NAMALWA (cell line): Measurements from ENCODE around the gene CCDC28A.
A peak's percentile ranks its signal among the peaks of the same experiment; 100 is the strongest.
"Not testable (repeated sequence)": the region's sequence is repeated elsewhere in the genome, so short reads cannot be mapped to it uniquely, and the experiment has no call there.

ENCODE experiments used
- DNase-seq: peaks from one replicate; pipeline ENCODE4 v3.0.0-alpha.2; 2015; ENCODE audit warnings: low spot score

CCDC28A gene

GRCh38 chr6:138773177-138774091, at the start of gene CCDC28A:
Gene CCDC28A (plus strand): TSS chr6:138773769. CDS start chr6:138776121, 2,352 bp downstream.
- DNase-seq = peak; percentile 99

GRCh38 chr6:138724015-138724414, 49.6 kb upstream of the CCDC28A start:
- no peak for DNase-seq

DNA sequence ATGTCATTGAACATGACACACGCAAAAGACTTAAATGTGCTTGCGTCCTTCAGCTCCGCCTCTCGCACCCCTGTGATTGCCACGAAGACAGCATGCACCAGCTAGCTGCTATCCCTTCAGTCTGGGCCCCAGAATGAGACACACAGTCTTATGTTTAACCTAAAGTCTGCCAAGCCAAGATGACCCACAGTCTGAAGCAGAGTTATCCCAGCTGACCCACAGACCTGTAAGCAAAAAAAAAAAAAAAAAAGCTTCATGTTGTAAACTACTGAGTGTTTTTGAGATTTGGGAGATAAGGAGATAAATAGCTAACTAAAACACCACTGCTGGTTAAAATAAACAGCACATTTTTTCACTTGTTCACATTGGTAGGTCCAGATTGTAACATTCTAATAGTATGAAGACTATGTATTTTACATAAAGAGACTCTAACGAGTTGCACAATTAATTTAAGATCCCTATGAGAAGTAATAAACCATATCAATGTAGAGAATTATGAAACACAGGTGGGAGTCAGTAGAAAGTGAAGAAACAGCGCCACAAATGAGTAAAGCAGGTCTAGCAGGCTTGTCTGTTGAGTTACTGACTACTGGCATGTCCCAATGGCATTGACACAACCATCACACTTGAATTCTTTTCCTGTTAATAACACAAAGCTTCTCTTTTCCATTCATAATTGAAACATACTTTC, 47.4 kb upstream of the CCDC28A start:
- no peak for DNase-seq

DNA sequence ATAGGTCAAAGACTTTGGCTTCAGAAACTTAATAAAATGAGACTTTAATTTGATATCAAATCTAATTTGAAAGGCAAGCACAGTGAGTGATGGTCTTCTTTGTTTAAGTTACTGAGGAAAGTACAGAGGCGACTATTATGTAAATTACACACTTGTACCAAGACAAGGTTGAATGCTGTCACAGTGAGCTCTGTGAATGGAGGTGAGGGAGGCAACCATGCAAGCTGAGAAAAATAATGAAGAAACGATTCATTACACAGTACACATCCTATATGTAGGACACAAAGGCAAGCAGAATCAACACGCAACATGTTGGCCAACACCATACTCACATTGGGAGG, 46.8 kb upstream of the CCDC28A start:
- no peak for DNase-seq

GRCh38 chr6:138727182-138727581, 46.4 kb upstream of the CCDC28A start:
- DNase-seq = no peak

DNA sequence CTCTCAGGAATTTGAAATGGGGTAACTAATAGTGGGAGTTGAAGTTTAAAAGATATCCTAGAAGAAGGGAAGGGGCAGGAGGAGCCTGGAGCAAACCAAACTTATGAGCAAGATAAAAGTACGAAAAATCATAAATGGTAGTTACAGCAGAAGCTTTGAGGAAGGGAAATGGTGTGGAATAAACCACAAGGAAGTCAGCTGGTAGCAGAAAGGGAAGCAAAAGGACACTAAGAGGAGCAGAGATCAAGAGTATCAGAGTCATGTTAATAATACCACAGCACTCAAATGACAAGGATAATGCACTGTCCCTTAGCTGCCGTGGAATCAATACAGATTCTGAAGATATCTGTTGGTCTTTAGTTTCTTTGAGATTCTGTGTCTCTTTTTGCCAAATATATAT, 44.9 kb upstream of the CCDC28A start:
- no peak for DNase-seq

DNA sequence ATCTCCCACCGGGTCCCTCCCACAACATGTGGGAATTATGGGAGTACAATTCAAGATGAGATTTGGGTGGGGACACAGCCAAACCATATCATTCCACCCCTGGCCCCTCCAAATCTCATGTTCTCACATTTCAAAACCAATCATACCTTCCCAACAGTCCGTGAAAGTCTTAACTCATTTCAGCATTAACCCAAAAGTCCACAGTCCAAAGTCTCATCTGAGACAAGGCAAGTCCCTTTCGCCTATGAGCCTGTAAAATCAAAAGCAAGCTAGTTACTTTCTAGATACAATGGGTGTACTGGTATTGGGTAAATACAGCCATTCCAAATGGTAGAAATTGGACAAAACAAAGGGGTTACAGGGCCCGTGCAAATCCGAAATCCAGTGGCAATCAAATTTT, 43.5 kb upstream of the CCDC28A start:
- DNase-seq = not testable (repeated sequence)

- DNase-seq = no peak
Observed at GRCh38 chr6:138734585-138734984, 39.0 kb upstream of the CCDC28A start.

DNA sequence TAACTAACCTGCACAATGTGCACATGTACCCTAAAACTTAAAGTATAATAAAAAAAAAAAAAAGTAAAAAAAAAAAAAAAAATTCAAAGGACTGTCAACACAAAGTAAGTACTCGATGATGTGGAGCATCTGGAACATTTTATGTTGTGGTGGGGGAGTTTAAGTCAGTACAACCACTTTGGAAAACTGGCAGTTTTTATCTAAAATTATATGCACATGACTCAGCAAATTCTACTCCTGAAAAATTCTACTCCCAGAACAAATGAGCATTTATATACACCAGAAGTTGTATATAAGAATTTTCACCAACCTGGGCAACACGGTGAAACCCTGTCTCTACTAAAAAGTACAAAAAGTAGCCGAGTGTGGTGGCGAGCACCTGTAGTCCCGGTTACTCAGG, 36.9 kb upstream of the CCDC28A start:
- no peak for DNase-seq

DNA sequence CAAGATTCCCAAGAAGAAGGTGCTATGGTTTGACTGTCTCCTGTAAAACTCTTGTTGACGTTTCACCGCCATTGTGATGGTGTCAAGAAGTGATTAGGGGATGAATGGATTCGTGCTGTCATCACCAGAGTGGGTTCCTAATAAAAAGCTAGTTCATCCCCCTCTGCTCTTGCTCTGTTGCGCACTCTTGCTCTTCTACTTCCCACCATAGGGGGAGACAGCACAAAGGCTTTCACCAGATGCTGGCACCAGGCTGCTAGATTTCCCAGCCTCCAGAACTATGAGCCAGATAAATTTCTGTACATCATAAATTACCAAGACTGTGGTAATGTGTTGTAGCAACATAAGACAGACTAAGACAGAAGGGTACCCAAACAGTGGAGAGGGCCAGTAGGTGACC, 21.6 kb upstream of the CCDC28A start:
- no peak for DNase-seq

DNA sequence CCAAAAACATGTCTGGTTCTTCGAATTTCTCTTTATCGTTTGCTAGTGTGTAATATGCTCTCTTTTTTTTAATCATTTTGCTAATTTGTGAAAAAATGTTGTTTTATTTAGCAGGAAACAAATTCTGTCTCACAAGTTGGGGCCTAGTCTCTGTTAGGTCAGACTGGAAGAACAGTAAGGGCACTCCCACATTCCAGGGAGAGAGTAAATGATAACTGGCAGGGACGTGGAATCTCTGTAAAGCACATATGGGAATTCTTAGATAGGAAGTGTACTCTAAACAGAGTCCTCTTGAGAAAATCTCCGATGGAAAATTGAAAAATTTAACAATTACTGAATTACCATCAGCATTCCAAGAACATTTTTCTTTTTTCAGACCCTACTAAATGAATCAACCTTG, 16.4 kb upstream of the CCDC28A start:
- DNase-seq = no peak

- peak; percentile 65 for DNase-seq
Observed at GRCh38 chr6:138765896-138766655, 7.5 kb upstream of the CCDC28A start.

DNA sequence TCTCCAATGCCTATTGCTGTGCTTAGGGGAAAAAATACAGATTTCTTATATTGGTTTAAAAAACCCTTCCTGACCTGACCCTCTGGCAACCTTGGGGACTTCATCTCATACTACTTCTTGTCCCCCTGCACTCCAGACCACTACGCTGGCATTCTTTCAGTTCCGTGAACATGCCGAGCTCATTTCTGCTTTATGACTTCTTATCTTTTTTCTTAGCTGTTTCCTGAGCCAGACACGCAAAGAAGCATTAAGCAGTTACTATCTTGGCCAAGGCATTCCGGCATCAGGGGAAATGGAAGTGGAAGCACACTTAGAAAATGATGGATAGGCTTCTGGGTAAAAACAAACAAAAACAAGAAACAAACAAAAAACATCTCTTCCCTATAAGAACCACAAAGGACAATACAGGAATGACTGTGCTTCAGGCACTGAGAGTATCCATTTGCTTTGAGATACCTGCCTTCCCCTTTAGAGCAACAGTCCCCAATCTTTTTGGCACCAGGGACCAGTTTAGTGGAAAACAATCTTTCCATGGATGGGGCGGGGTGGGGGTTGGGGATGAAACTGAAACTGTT, 4.4 kb upstream of the CCDC28A start:
- DNase-seq = no peak

- DNase-seq = no peak
Observed at GRCh38 chr6:138772596-138773176, 883 bp upstream of the CCDC28A start.

- DNase-seq = no peak
Observed at GRCh38 chr6:138774370-138774769, 801 bp downstream of the CCDC28A start.

DNA sequence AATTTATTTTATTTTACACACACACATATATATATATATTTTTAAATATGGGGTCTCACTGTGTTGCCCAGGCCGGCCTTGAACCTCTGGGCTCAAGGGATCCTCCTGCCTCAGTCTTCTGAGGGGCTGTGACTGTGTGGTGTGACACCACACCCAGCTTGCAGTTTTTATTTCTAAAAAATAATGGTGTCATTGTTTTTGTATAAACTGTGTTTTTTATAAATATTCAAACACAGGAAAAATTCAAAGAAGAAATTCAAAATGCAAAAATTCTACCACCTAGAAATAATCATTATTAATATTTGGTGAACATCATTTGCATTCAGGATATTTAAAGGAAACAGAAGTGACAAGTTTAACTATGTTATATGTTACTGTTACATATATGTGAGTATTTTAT, 3.1 kb downstream of the CCDC28A start:
- DNase-seq = no peak

DNA sequence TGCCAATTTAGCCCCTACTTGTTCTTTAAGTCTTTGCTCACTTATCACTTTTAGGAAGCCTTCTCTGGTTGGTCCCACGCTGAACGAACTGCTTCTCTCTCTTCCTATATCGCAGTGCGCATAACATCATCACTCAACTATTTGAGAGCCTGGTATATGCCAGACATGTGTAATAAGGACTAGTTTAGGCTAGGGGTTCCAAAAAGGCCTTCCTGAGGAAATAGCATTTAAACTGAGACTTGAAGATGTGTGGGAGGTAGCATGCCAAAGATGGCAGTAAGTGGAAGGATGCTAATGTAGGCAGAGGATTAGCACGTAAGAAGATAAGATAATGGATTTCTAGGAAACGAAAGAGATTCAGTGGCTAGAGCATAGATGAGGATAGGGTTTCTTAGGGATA, 4.8 kb downstream of the CCDC28A start:
- DNase-seq = no peak

DNA sequence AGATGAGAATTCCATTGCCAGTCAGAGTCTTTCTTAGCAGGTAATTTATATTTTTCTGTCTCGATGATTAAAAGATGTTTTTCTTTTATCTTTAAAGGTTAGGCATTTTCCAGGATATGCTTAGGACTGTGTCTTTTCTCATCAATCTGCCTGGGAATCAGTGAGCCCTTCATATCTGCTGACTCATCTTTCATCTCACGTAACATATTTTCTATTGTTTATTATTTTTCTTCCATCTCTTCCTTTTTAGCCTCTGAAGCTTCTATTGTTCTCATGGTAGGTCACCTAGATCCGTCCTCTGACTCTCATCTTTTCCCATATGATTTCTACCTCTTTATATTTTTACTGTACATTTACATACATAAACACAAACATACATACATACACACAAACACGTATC, 8.7 kb downstream of the CCDC28A start:
- no peak for DNase-seq

- no peak for DNase-seq
Observed at GRCh38 chr6:138785079-138785478, 11.5 kb downstream of the CCDC28A start.

DNA sequence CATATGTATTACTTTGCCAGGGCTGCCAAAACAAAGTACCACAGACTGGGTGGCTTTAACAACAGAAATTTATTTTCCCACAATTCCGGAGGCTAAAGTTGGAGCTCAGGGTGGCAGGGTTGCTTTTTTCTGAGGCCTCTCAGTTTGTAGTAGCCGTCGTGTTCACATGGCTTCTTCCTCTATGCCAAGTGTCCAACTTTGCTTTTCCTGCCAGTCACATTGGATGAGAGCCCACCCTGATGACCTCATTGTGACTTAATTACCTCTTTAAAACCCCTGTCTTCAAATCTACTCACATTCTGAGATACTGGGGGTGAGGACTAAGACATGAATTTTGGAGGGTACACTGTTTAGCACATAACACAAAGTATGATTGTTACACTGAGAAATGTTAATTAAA, 12.4 kb downstream of the CCDC28A start:
- DNase-seq = no peak

DNA sequence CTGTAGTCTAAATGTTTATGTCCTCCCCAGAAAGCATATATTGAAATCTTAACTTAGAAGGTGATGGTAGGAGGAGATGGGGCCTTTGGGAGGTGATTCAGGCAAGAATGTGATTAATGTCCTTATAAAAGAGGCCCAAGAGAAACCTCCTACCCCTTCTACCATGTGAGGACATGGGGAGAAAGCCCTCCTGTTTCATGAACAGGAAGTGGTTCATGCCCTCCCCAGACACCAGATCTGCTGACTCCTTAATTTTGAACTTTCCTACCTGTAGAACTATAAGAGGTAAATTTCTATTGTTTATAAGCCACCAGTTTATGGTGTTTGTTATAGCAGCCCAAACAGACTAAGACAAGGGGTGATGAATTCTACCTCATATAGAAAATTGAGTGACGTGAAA, 13.6 kb downstream of the CCDC28A start:
- DNase-seq = no peak
